COR-L47 (cell line): ENCODE data around the gene RFX7.

Source experiments
- DNase-seq: peaks from one replicate; lab custom pipeline; 2025; lab: John Stamatoyannopoulos, UW

The RFX7 gene

DNA sequence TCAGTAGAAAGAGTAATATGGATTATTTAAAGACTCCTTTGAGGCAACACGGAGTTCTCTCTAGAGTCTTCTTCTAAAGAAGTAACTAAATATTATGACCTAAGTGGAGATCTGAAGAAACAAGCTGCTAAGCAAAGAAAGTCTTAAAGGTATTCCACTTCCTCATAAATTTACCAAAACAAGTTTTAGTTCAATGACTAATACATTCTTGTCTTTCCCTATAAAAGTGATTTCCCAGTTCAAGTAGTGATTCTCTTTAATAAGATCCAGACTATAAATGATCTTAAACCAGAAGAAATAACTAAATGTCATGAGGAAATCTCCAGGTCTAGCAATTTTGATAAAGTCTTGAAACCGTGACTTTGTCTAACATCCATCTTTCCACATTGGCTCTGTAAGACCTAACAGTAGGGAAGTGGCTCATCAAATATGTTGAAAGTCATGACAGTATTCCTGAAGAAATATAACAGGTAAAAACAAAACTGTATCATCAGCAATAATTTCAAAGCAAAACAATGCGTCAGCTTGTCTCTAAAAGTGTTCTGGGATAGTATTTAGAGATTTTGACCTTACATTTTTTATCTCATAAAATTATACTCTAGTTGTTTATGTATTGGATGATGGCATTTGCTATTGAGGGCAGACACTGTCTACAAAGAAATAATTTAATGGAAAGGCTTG is 198.5 kb downstream of the RFX7 start:
- no peak for DNase-seq

DNA sequence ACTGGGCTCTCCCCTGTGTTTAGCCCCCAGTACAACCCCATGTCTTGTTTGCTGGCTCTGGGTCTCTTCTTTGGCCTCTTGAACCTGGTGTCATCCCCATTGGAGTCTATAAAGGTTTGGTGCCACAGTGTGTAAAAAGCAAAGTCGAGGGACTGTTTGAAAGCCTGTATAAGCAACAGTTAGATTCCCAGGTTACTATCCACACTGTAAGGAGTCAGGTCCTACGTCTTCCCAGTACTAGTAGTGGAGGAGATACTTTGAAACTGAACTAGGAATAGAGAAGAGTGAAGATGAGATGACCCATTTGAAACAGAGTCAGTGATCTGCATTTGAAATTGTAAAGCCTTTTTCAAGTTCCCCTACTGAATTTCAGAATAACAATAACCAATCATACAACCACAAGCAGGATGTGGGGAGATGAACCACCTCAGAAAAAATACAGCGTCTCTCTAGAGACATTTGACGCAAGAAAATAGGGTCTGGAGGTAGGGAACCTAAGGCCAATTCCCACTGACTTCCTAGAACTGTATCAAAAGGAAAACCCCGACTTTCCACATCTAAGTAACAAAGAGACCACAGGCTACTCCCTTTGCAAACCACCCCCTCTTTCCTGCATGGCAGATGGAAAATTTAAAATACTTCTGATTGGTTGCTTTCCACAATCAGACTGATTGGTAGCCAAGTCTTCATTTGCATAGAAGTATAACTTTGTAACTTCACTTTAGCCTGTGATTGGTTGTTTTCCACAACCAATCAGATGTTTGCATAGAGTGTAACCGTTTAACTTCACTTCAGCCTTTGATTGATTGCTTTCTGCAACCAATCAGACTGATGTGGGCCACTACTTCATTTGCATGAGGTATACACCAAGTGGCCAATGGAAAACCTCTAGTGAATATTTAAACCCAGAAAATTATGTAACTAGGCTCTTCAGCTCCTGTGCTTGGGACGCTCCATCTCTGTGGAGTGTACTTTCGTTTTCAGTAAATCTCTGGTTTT is 200.4 kb downstream of the RFX7 start:
- no peak for DNase-seq

DNA sequence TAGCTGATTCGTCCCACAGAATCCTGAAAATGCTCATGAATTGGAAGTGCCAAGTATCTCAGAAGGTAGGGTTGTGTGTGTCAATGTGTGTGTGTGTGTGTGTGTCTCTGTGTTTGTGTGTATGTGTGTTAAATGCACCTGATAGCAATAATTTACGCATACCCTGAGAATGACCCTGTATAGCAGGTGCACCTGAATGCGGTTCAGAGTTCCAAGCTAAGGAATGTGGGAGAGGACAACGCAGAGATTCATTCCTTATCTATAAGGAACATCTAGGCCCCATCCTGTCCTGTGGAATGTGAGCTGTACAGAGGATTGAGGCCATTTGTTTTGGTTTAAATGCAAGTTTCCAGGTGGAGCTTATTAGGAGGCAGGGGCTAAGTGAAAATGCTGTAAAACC is 201.2 kb downstream of the RFX7 start:
- DNase-seq: no peak

DNA sequence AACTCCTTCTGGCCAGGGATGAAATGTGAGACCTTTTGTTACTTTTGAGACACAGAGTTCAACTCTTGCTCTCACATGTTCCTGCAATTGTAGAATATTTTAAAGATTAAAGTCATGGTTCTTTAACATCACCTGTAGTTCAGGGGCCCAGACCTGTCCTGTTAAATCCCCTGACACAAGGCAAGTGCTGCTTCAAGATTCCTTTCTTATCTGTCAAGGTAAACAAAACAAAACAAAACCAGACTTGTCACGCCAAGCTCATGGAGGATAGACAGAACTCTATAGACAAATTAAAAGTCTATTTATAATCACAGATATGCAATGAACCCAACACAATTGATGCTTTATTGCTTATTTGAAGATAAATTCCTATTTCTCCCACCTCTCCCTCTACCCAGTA is 201.6 kb downstream of the RFX7 start:
- DNase-seq: no peak

DNA sequence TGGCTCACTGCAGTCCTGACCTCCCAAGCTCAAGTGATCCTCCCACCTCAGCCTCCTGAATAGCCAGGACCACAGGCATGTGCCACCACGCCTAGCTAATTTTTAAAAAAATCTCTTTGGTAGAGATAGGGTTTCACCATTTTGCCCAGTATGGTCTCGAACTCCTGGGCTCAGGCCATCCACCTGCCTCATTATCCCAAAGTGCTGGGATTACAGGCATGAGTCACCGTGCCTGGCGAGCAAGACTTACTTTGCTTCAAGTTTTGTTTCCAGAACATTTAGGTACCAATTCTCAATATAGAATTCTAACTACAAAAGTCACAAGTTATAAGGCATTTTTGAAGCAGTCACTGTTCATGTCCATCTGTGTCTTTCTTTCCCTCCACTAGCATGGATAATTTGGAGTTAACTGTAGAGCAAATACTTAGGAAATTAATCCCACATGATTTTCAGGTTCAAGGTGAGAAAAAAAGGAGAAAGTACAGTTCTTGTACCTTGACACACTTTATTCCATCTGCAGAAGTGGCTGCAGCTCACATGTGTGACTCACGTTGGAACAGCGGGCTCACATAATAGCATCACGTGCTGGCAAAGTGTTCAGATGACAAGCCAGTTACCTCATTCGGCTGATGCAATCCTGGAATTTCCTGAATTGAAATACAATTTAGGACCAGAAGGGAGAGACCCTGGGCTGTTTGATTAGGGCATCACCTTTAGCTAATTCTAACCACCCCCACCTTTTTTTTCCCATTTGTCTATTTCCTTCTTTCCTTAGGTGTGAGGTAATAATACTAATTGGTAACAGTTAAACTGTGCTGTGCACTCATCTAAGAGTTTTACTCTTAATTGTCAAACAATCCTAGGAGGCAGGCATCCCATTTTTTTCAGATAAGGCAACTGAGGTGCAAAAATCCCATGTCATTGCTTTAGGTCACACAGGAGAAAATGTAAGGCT is 203.3 kb downstream of the RFX7 start:
- DNase-seq: peak; percentile 30

DNA sequence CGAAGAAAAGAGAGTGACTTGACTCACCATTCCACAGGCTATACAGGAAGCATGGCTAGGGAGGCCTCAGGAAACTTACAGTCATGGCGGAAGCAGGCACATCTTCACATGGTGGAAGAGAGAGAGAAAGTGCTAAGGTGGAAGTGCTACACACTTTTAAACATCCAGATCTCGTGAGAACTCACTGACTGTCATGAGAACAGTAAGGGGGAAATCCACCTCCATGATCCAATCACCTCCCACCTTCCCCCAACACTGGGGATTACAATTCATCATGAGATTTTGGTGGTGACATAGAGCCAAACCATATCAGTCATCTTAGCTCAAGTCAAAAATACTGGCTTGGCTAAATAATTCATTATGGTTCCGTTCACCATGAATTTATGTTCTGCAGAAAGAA is 205.0 kb downstream of the RFX7 start:
- DNase-seq: no peak

DNA sequence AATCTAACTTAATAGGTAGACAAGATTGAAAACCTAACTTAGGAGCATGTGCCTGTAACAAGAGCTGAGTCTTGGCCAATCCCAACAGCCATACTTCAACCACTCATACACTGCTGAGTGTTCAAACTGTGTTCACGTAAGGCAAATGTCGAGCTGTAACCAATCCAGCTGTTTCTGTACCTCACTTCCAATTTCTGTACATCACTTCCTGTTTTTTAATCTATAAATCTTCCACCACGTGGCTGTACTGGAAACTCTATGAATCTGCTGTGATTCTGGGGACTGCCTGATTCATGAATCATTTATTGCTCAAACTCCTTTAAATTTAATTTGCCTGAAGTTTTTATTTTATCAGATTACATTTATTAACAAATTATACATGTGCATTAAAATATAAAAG is 205.7 kb downstream of the RFX7 start:
- no peak for DNase-seq
